PC-9 (cell line): ENCODE measurements around the gene MEI4. TPM values are rescaled to one million over a fixed set of nuclear protein-coding genes. Genes with fewer than 3 reads are reported as not detected.

Experiments
- BruUV-seq: library from RNA; stranded (reverse); fragments of 400-500 nt; replicated peaks from 2 replicates; lab custom pipeline; 2021; lab: Mats Ljungman, UMichigan
- CTCF ChIA-PET: fragments of 300-600 bp; sonication (Branson Sonifier 250); formaldehyde crosslinking; loops from one replicate; lab custom pipeline; 2022; ENCODE audit warnings: antibody characterized with exemption; lab: Charles Lee
- POLR2A ChIA-PET: fragments of 300-600 bp; sonication (Branson Sonifier 250); formaldehyde crosslinking; loops from one replicate; lab custom pipeline; 2022; ENCODE audit warnings: antibody characterized with exemption; ENCODE audit not compliant: unreplicated experiment; lab: Charles Lee
- DNase-seq, 2 experiments: peaks; one replicate each; pipeline versions ENCODE4 v3.0.0 to v3.0.0-alpha.2; 2015 to 2022; ENCODE audit warnings: mixed read lengths in 1 of 2
- H2AFZ ChIP-seq: fragments of 200-600 bp; sonication (generic); 2 replicates; pipeline ENCODE4 v1.8.1; 2017; ENCODE audit warnings: antibody characterized with exemption
- H3F3A ChIP-seq: fragments of 200-600 bp; sonication (generic); 2 replicates; pipeline ENCODE4 v1.8.1; 2017; ENCODE audit warnings: antibody characterized with exemption, mild to moderate bottlenecking, low read depth; ENCODE audit not compliant: insufficient read depth
- H3K27ac ChIP-seq: fragments of 200-600 bp; sonication (generic); 2 replicates; pipeline ENCODE4 v1.6.1; 2016; ENCODE audit warnings: mixed run types
- H3K27me3 ChIP-seq: fragments of 200-600 bp; sonication (generic); 2 replicates; pipeline ENCODE4 v1.6.1; 2016; ENCODE audit warnings: low read depth, mixed run types; ENCODE audit not compliant: insufficient read depth
- H3K36me3 ChIP-seq: fragments of 200-600 bp; sonication (generic); 2 replicates; pipeline ENCODE4 v1.6.1; 2016; ENCODE audit warnings: low read depth, mixed run types
- H3K4me1 ChIP-seq: fragments of 200-600 bp; sonication (generic); replicated peaks from 2 replicates; pipeline ENCODE4 v1.6.1; 2016; ENCODE audit warnings: mixed run types; ENCODE audit not compliant: insufficient read depth
- H3K4me2 ChIP-seq: fragments of 200-600 bp; sonication (generic); 2 replicates; pipeline ENCODE4 v1.6.1; 2017; ENCODE audit warnings: mixed run types
- H3K4me3 ChIP-seq: fragments of 200-600 bp; sonication (generic); 2 replicates; pipeline ENCODE4 v1.6.1; 2016; ENCODE audit warnings: mixed run types
- H3K79me2 ChIP-seq: fragments of 200-600 bp; sonication (generic); 2 replicates; pipeline ENCODE4 v1.6.1; 2017; ENCODE audit warnings: low read depth, mixed run types
- H3K9me2 ChIP-seq: fragments of 200-600 bp; sonication (generic); 2 replicates; pipeline ENCODE4 v1.8.1; 2017; ENCODE audit warnings: mild to moderate bottlenecking; ENCODE audit not compliant: insufficient read depth
- H3K9me3 ChIP-seq: fragments of 200-600 bp; sonication (generic); 2 replicates; pipeline ENCODE4 v1.8.1; 2016; ENCODE audit warnings: low read depth; ENCODE audit not compliant: insufficient read depth
- H4K20me1 ChIP-seq: fragments of 200-600 bp; sonication (generic); 2 replicates; pipeline ENCODE4 v1.8.1; 2017; ENCODE audit not compliant: insufficient read depth
- EZH2 ChIP-seq: fragments of 200-600 bp; sonication (generic); IDR thresholded peaks from 2 replicates; pipeline ENCODE4 v1.8.0; 2017; ENCODE audit warnings: antibody characterized with exemption, low read depth
- intact Hi-C: fragments of 100-400 bp; cut with micrococcal nuclease; formaldehyde crosslinking; loops from one replicate; pipeline ENCODE4 v1.10.0; 2022; ENCODE audit not compliant: unreplicated experiment
- total RNA-seq: library from RNA; stranded (reverse); gene quantifications from 2 replicates; pipeline ENCODE4 v1.2.3, GENCODE V29; 2021
- TF ChIP-seq, protein P1 (sequence below): fragments of 200-600 bp; sonication (generic); conservative IDR thresholded peaks from 2 replicates; pipeline ENCODE4 v1.6.1; 2017; ENCODE audit warnings: mixed run types, antibody characterized with exemption, mild to moderate bottlenecking, moderate library complexity

Gene MEI4
- total RNA-seq, 1 experiment from 2014 or later: not detected

DNA sequence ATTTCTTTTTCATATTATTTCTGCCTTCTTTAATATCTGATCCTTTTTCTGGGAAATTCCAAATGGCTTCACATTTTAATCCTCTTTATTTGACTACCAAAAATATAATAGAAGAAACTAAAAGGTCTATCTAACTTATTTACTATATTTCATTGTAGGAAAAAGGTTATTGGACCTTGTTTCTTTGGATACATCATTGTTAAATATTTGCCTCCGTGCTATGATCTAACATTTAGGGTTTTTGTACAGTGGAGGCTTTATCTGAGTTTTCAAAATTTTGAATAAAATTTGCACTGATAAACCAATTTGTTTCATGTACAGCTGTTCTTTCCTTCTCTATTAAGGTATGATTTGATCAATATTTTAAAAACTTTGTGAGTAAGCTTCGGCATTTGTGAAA is 109.5 kb downstream of the MEI4 start:
- Histone ChIP-seq H3F3A (no peaks in the 10 kb centered on the region), H3K27me3 (no peaks in the 10 kb centered on the region), H3K9me3 (no peaks in the 10 kb centered on the region), H3K79me2 (no peaks in the 10 kb centered on the region), H3K9me2 (no peaks in the 10 kb centered on the region), H3K36me3 (no peaks in the 10 kb centered on the region), H2AFZ (no peak overlapping the region), H3K4me2 (no peak overlapping the region), H3K27ac (no peak overlapping the region), H3K4me3 (no peak overlapping the region), H3K4me1 (no peaks in the 10 kb centered on the region), H4K20me1 (no peaks in the 10 kb centered on the region)
- intact Hi-C loops: no loop called here
- DNase-seq: no peak
- BruUV-seq: no TSS peak
- ChIA-PET POLR2A (no interaction called here), CTCF (no interaction called here)
- TF ChIP-seq, protein P1, sequence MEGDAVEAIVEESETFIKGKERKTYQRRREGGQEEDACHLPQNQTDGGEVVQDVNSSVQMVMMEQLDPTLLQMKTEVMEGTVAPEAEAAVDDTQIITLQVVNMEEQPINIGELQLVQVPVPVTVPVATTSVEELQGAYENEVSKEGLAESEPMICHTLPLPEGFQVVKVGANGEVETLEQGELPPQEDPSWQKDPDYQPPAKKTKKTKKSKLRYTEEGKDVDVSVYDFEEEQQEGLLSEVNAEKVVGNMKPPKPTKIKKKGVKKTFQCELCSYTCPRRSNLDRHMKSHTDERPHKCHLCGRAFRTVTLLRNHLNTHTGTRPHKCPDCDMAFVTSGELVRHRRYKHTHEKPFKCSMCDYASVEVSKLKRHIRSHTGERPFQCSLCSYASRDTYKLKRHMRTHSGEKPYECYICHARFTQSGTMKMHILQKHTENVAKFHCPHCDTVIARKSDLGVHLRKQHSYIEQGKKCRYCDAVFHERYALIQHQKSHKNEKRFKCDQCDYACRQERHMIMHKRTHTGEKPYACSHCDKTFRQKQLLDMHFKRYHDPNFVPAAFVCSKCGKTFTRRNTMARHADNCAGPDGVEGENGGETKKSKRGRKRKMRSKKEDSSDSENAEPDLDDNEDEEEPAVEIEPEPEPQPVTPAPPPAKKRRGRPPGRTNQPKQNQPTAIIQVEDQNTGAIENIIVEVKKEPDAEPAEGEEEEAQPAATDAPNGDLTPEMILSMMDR: no peak
- TF ChIP-seq EZH2: no peak

DNA sequence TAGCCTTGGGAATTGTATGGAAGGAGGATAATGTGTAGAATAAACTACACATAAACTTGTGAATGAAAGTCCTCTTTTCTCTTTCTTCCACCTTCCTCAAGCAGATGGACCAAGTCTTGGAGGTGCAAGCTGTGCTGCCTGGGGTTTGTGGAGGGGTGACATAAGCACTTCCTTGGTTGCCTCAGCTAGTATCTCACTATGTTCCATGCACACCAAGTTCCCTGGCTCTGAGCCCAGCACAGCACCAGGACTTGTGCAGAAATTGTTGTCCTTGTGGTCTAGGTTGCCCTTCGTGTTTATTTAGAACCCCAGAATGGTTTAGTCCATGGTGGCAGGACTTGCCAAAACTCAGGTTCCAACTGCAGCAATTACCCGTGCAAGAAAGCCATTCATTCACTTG is 110.3 kb downstream of the MEI4 start:
- intact Hi-C loops: no loop called here

DNA sequence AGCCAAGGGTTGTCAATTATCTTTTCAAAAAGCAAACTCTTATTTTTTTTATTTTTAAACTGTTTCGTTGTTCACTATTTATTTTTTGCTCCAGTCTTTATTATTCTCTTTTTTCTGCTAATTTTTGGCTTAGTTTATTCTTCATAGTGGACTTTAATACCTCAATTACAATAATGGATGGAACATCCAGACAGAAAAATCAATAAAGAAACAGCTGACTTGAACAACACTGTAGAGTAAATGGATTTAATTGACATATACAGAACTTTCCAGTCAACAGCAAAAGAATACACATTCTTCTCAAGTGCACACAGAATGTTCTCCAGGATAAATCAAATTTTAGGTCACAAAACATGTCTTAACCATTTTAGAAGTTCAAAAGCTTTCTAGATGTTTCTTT is 111.5 kb downstream of the MEI4 start:
- Histone ChIP-seq H4K20me1 (no peaks in the 10 kb centered on the region), H3K27me3 (no peaks in the 10 kb centered on the region), H3K36me3 (no peaks in the 10 kb centered on the region), H2AFZ (no peak overlapping the region), H3K4me2 (no peak overlapping the region), H3K27ac (no peak overlapping the region), H3K9me3 (no peaks in the 10 kb centered on the region), H3F3A (no peaks in the 10 kb centered on the region), H3K79me2 (no peaks in the 10 kb centered on the region), H3K4me1 (no peaks in the 10 kb centered on the region), H3K4me3 (no peak overlapping the region), H3K9me2 (no peaks in the 10 kb centered on the region)
- no TSS peak for BruUV-seq
- ChIA-PET POLR2A (no interaction called here), CTCF (no interaction called here)
- DNase-seq: no peak
- TF ChIP-seq, protein P1: no peak
- TF ChIP-seq EZH2: no peak
- intact Hi-C loops: no loop called here

More for the DNA sequence above, 110.3 kb downstream of the MEI4 start:
- H3K9me3 ChIP-seq: no peaks in the 10 kb centered on the region
- no peak overlapping the region for H3K4me2 ChIP-seq
- H4K20me1 ChIP-seq: no peaks in the 10 kb centered on the region
- no peaks in the 10 kb centered on the region for H3K79me2 ChIP-seq
- H3K36me3 ChIP-seq: no peaks in the 10 kb centered on the region
- H3K27me3 ChIP-seq: no peaks in the 10 kb centered on the region
- no peak for DNase-seq
- no peaks in the 10 kb centered on the region for H3K4me1 ChIP-seq
- TF ChIP-seq EZH2: no peak
- TF ChIP-seq, protein P1: no peak
- no peak overlapping the region for H3K4me3 ChIP-seq
- no peaks in the 10 kb centered on the region for H3K9me2 ChIP-seq
- CTCF ChIA-PET: no interaction called here
- no TSS peak for BruUV-seq
- no peak overlapping the region for H2AFZ ChIP-seq
- POLR2A ChIA-PET: no interaction called here
- H3F3A ChIP-seq: no peaks in the 10 kb centered on the region
- no peak overlapping the region for H3K27ac ChIP-seq
